Stimulated activated CD4-positive, alpha-beta T cell treated with anti-CD3 and anti-CD28 coated beads, TNF-alpha, amount 100 ng/mL, for 1 hour (primary cell): ENCODE results near the gene BOK.
"Not testable (repeated sequence)": the region's sequence is repeated elsewhere in the genome, so short reads cannot be mapped to it uniquely, and the experiment has no call there.

Experiments used
- DNase-seq, 3 donors: peaks; one replicate each; pipeline ENCODE4 v3.0.0-alpha.2; 2020; ENCODE audit warnings: low read depth in 3 of 3, low spot score in 1 of 3

Gene BOK

GRCh38 chr2:241555711-241556110 is 2.8 kb upstream of the BOK start:
- DNase-seq = no peak

DNA sequence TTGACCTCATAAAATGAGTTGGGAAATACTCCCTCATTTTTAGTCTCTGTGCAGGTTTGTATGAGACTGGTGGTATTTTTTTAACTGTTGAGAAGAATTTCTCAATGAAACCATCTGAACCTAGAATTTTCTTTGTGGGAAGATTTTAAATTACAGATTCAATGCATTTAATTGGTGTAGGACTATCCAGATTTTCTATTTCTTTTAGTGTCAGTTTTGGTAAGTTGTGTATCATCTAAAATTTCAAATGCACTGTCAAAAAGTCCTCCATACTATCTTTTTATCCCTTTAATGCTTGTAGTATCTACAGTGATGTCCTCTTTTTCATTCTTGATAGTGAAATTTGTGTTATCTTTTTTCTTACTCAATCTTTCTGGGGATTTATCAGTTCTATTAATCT is 1.8 kb upstream of the BOK start:
- no peak for DNase-seq

GRCh38 chr2:241559323-241560161 is 997 bp downstream of the BOK start:
- no peak for DNase-seq

- DNase-seq = no peak
These were observed 1.8 kb downstream of the BOK start for GRCh38 chr2:241560162-241560882.

DNA sequence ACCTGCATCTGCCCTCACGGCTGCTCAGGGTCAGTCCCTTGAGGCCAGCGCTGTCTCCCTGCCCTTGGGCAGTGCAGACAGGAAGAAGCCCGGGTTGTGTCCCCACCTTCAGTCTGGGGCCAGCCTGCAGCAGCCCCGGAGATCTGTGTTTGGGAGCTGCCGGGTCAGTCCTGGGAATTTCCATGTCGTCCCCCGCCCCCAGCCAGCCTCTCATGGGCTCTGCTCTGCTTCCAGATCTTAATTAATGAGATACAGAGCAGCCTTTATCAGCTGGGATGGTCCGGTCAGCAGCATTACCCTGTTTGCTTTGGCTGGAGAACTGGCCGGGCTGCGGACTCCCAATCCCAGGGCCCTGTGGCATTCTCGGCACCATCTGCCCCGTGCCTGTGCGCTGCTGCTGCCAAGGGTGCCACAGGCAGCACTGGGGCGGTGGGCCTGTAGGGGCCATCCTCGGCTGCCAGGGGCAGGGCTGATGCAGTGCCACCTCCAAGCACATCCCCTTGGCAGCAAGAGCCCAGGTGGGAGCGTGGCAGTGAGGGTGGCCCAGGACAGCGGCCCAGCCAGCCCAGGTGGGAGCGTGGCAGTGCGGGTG is 2.4 kb downstream of the BOK start:
- DNase-seq = no peak

- DNase-seq = no peak
These were observed 3.3 kb downstream of the BOK start for GRCh38 chr2:241561832-241562231.

DNA sequence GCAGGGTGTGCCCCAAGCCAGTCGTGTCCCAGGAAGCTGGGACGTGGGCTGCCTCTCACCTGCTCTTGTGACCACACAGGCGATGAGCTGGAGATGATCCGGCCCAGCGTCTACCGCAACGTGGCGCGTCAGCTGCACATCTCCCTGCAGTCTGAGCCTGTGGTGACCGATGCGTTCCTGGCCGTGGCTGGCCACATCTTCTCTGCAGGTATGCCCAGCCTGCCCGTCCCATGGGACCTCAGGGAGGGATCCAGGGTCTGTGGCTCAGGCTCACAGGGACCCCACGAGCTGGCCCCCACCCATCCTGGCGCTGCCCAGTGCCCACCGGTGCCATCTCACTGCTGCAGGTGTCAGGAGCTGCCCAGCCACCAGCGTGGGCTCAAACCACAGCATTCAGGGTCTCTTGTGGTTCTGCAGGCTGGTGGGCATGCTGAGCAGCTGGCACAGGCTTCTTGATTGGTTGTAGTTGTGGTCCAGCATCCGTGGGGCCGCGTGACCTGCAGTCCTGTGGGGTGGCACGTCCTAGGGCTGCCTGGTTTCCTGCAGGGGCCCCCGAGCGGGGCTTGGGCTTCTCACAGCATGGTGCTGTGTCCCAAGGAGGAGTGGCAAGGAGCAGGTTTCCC is 3.8 kb downstream of the BOK start:
- DNase-seq = no peak

GRCh38 chr2:241563031-241563507 is 4.5 kb downstream of the BOK start:
- no peak for DNase-seq

- DNase-seq = no peak
These were observed 5.0 kb downstream of the BOK start for GRCh38 chr2:241563571-241563980.

DNA sequence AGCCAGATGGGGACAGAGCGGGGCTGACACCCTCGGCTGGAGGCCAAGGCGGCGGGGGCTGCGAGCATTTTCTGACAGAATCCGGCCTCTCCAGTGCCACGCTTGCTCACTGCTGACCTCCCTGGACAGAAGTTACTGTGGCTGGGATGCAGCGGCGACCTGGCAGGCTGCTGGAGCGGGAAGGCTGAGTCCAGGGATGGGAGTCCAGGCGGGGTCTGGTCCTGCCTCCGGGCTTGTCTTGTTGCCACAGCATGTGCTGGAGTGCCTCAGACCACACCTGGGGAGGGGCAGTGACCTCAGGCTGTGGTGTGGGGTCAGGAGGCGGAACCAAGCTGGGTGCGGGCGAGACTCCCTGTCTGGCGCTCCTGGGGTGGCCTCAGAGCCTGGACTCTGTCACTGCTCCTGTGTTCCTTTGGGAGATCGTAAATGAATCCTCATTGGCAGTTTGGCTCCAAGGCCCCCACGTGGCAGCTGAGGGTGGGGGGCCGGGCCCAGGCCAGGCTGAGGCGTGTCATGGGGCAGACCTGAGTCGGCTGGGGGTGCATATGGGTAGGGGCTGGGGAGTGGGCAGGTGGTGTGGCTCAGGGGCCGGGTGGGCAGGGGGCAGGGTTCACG is 5.5 kb downstream of the BOK start:
- no peak for DNase-seq

GRCh38 chr2:241564596-241565410 is 6.3 kb downstream of the BOK start:
- no peak for DNase-seq

- no peak for DNase-seq
These were observed 6.9 kb downstream of the BOK start for GRCh38 chr2:241565411-241565810.

DNA sequence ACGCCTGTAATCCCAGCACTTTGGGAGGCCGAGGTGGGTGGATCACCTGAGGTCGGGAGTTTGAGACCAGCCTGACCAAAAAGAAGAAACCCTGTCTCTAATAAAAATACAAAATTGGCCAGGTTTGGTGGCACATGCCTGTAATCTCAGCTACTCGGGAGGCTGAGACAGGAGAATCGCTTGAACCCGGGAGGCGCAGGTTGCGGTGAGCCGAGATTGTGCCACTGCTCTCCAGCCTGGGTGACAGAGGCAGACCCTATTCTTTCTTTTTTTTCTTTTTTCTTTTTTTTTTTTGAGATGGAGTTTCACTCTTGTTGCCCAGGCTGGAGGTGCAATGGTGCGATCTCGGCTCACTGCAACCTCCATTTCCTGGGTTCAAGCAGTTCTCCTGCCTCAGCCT is 7.5 kb downstream of the BOK start:
- not testable (repeated sequence) for DNase-seq

- no peak for DNase-seq
These were observed 7.9 kb downstream of the BOK start for GRCh38 chr2:241566468-241566867.

- not testable (repeated sequence) for DNase-seq
These were observed 8.7 kb downstream of the BOK start for GRCh38 chr2:241567266-241567665.

DNA sequence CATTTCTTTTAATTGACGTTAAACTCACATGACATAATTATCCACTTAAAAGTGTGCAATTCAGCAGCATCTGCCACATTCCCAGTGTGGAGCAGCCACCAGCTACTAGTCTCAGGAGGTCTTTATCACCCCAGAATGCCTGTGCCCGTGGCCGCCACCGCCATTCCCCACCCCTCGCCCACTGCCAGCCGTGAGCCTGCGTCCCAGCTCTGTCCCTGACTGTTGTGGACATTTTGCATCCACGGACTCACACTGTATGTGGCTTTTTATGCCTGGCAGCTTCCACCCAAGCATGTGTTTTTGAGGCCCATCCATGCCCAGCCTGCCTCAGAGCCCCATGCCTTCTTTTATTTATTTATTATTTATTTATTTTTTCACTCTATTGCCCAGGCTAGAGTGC is 9.2 kb downstream of the BOK start:
- DNase-seq = no peak

DNA sequence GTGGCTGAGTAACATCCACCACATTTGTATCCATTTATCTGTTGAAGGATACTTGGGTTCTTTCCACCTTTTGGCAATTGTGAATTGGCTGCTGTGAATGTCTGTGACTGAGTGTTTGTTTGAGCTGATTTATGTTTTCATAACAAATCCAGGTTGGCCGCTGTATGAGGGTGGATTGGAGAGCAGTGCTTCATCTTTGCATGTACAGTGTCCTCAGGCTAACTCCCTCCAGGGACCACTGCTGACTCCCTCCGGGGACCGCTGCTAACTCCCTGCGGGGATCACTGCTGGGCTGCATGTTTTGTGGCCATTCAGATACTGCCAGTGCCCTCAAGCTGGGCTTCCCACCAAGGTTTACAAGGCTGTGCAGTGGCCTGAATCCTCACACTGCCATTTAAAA is 10.2 kb downstream of the BOK start:
- no peak for DNase-seq

DNA sequence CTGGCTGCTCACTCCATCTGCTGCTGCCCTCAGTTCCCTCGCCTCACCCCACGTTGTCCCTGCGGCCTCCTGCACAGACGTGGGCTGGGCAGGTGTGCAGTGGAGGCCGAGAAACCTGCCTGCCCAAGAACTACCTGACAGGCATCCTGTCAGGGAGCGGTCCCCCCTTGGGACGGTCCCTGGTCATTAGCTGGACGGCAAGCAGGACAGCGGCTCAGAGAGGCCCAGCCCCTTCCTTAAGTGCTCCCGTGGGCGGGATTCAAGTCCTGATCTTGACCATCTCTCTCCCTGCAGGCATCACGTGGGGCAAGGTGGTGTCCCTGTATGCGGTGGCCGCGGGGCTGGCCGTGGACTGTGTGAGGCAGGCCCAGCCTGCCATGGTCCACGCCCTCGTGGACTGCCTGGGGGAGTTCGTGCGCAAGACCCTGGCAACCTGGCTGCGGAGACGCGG is 11.3 kb downstream of the BOK start:
- DNase-seq = no peak

DNA sequence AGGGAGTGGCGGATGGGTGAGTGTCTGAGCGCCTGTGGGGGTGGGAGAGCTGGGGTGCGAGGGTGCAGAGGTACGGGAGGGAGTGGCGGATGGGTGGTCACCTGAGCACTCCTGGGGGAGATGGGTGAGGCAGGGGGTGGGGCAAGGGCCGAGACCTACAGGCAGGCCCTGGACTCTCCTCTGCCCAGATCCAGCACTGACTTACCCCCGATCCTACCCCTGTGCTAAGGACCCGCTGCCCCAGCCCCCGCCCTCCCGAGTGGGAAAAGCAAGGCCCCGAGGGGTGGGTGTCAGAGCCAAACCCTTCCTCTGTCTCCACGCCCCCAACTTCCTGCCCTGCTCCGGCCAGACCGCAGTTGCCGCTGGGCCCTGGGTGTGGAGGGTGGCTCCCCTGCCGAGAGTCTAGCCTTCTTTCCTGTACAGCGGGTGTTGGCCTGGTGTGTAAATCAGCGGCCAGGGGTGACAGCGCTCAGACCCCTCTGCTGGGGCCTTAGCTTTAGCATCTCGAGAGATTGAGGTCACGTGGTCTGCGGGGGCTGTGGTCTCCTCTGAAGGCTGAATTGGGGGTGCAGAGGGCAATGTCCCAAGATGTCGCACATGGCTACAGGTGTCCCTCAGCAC is 12.5 kb downstream of the BOK start:
- DNase-seq = no peak
